Measurements from ENCODE around the gene OXLD1. TPM values are rescaled to one million over a fixed set of nuclear protein-coding genes. Genes with fewer than 3 reads are reported as not detected.

Gene OXLD1
- total and polyA plus RNA-seq, 12 donors: 3.7 to 166 (median 51.5) TPM

GRCh38 chr17:81682565-81683207 lies 16.3 kb upstream of the OXLD1 start:
- peaks cover 0 to 22% of the 10 kb centered on the region in 2 donors for H3K36me3 ChIP-seq (replicated peaks in 1 of 2)
- WGBS, 4 donors: 36 to 41% (median 40%) methylated on average over 15 to 19 of the region's 19 CpGs
- TF ChIP-seq POLR2A (IDR thresholded peaks at IDR 0.05) (no peak), CTCF (IDR thresholded peaks at IDR 0.05) (no peak)
- H3K4me1 ChIP-seq (replicated peaks in 1 of 2): peaks cover 18 to 29% of the 10 kb centered on the region in 2 donors
- peak overlapping the region in 1 of 5 donors; percentile 95 for H3K27ac ChIP-seq
- no peaks in the 10 kb centered on the region for H3K27me3 ChIP-seq
- H3K4me3 ChIP-seq: peak overlapping the region in 3 of 4 donors; percentile 22 to 94 (median 73)
- intact Hi-C loops (cut with DNase I): no loop called here
- no peaks in the 10 kb centered on the region for H3K9me3 ChIP-seq (replicated peaks in 1 of 3)
- no peak for DNase-seq

GRCh38 chr17:81681672-81682071 lies 15.3 kb upstream of the OXLD1 start:
- no peak for DNase-seq
- peaks cover 18 to 29% of the 10 kb centered on the region in 2 donors for H3K4me1 ChIP-seq (replicated peaks in 1 of 2)
- no peaks in the 10 kb centered on the region for H3K9me3 ChIP-seq (replicated peaks in 1 of 3)
- peaks cover 0 to 12% of the 10 kb centered on the region in 2 donors for H3K36me3 ChIP-seq (replicated peaks in 1 of 2)
- 74 to 80% (median 77%) methylated on average over 14 to 17 of the region's 17 CpGs for WGBS, 4 donors
- no peak overlapping the region for H3K4me3 ChIP-seq
- intact Hi-C loops (cut with DNase I): no loop called here
- H3K27ac ChIP-seq: no peak overlapping the region
- H3K27me3 ChIP-seq: no peaks in the 10 kb centered on the region
- TF ChIP-seq CTCF (IDR thresholded peaks at IDR 0.05): no peak
- TF ChIP-seq POLR2A (IDR thresholded peaks at IDR 0.05): no peak

- peaks cover 14 to 20% of the 10 kb centered on the region in 2 donors for H3K4me1 ChIP-seq (replicated peaks in 1 of 2)
- no peak overlapping the region for H3K4me3 ChIP-seq
- no peak for DNase-seq
- TF ChIP-seq POLR2A (IDR thresholded peaks at IDR 0.05) (no peak), CTCF (IDR thresholded peaks at IDR 0.05) (no peak)
- no peaks in the 10 kb centered on the region for H3K9me3 ChIP-seq (replicated peaks in 1 of 3)
- no peaks in the 10 kb centered on the region for H3K27me3 ChIP-seq
- H3K36me3 ChIP-seq (replicated peaks in 1 of 2): no peaks in the 10 kb centered on the region
- 78 to 83% (median 81%) methylated on average over 11 of the region's 11 CpGs for WGBS, 4 donors
- no peak overlapping the region for H3K27ac ChIP-seq
- intact Hi-C loops (cut with DNase I): no loop called here
Observed at GRCh38 chr17:81680150-81680549, 13.7 kb upstream of the OXLD1 start.

GRCh38 chr17:81676906-81677305 lies 10.5 kb upstream of the OXLD1 start:
- Histone ChIP-seq H3K4me3 (no peak overlapping the region), H3K27me3 (no peaks in the 10 kb centered on the region), H3K9me3 (replicated peaks in 1 of 3) (no peaks in the 10 kb centered on the region), H3K36me3 (replicated peaks in 1 of 2) (peaks cover 0 to 27% of the 10 kb centered on the region in 2 donors), H3K27ac (no peak overlapping the region), H3K4me1 (replicated peaks in 1 of 2) (no peaks in the 10 kb centered on the region)
- intact Hi-C loops (cut with DNase I): no loop called here
- no peak for TF ChIP-seq POLR2A (IDR thresholded peaks at IDR 0.05)
- TF ChIP-seq CTCF (IDR thresholded peaks at IDR 0.05): no peak
- WGBS, 4 donors: 83 to 93% (median 89%) methylated on average over 7 to 17 of the region's 17 CpGs
- DNase-seq: no peak

All from adrenal gland (tissue), 12 donors.